Smooth muscle cell (in vitro differentiated cells): Measurements from ENCODE around the gene GYG2. TPM values are rescaled to one million over a fixed set of nuclear protein-coding genes. Genes with fewer than 3 reads are reported as not detected.

ENCODE experiments used
- DNase-seq: peaks from one replicate; lab custom pipeline; 2025; ENCODE audit not compliant: unreplicated experiment; lab: John Stamatoyannopoulos, UW
- H2AFZ ChIP-seq: fragments of 200-600 bp; sonication (generic); 2 replicates; pipeline ENCODE4 v1.6.0; 2016; ENCODE audit warnings: antibody characterized with exemption, low read depth, mild to moderate bottlenecking
- H3F3A ChIP-seq: fragments of 200-600 bp; sonication (generic); 2 replicates; pipeline ENCODE4 v1.6.0; 2017; ENCODE audit warnings: antibody characterized with exemption, low read depth
- H3K27ac ChIP-seq: fragments of 200-600 bp; sonication (generic); 2 replicates; pipeline ENCODE4 v1.5.1; 2016; ENCODE audit warnings: low read depth, mild to moderate bottlenecking
- H3K27me3 ChIP-seq: fragments of 200-600 bp; sonication (generic); 2 replicates; pipeline ENCODE4 v1.6.1; 2016; ENCODE audit warnings: low read depth, mild to moderate bottlenecking
- H3K36me3 ChIP-seq: fragments of 200-600 bp; sonication (generic); 2 replicates; pipeline ENCODE4 v1.5.1; 2016; ENCODE audit warnings: low read depth
- H3K4me1 ChIP-seq: fragments of 200-600 bp; sonication (generic); 2 replicates; pipeline ENCODE4 v1.5.1; 2016; ENCODE audit warnings: low read depth
- H3K4me2 ChIP-seq: fragments of 200-600 bp; sonication (generic); 2 replicates; pipeline ENCODE4 v1.6.0; 2016; ENCODE audit warnings: mild to moderate bottlenecking
- H3K4me3 ChIP-seq: fragments of 200-600 bp; sonication (generic); 2 replicates; pipeline ENCODE4 v1.5.1; 2016; ENCODE audit warnings: mild to moderate bottlenecking
- H3K79me2 ChIP-seq: fragments of 200-600 bp; sonication (generic); 2 replicates; pipeline ENCODE4 v1.6.0; 2016; ENCODE audit warnings: low read depth, mild to moderate bottlenecking
- H3K9ac ChIP-seq: fragments of 200-600 bp; sonication (generic); 2 replicates; pipeline ENCODE4 v1.6.0; 2016; ENCODE audit warnings: low read depth
- H3K9me3 ChIP-seq: fragments of 200-600 bp; sonication (generic); replicated peaks from 2 replicates; pipeline ENCODE4 v1.5.1; 2016; ENCODE audit warnings: low read depth
- H4K20me1 ChIP-seq: fragments of 200-600 bp; sonication (generic); 2 replicates; pipeline ENCODE4 v1.6.0; 2016; ENCODE audit warnings: low read depth
- CTCF ChIP-seq: fragments of 200-600 bp; sonication (generic); IDR thresholded peaks from 2 replicates; pipeline ENCODE4 v1.5.1; 2017; ENCODE audit warnings: borderline replicate concordance, mild to moderate bottlenecking, antibody characterized with exemption; ENCODE audit not compliant: insufficient read depth, poor library complexity, severe bottlenecking
- WGBS: methylation state at CpG from one replicate; pipeline ENCODE4 v1.1.7; 2016; ENCODE audit warnings: low lambda C conversion rate; 5-methylcytosine and 5-hydroxymethylcytosine counted together
- polyA plus RNA-seq: library from polyadenylated mRNA; unstranded; fragments of >200 nt; fragmentation: Nextera tagmentation; extraction: Ambion mirVana; gene quantifications from 2 replicates; pipeline ENCODE4 v1.2.1, GENCODE V29; 2016
- total RNA-seq: library from RNA; depleted of rRNA; stranded (reverse); fragments of >200 nt; gene quantifications from 2 replicates; pipeline ENCODE4 v1.2.3, GENCODE V29; 2014

The GYG2 gene
- total and polyA plus RNA-seq, 2 experiments from 2014 or later = 23.1 to 44.1 TPM

DNA sequence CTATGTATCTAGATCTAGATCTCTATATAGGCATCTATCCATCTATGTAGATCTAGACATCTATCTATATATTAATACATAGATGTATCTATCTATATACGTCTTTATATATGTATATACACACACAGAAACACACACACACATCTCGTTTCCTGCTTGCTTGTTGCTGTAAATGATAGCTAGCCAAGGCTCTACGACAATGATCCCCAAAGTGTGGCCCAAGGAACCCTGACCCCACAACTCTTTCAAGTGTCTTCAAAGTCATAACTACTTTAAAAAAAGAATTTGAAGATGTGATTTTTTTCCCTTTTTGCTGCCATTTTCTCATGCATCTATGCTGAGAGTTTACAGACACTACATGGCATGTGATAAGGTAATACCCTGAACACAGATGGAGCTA lies 28.8 kb downstream of the GYG2 start:
- no peaks in the 10 kb centered on the region for H4K20me1 ChIP-seq
- H3K9ac ChIP-seq = no peak overlapping the region
- H3F3A ChIP-seq = no peaks in the 10 kb centered on the region
- no peak overlapping the region for H3K4me2 ChIP-seq
- no peak for TF ChIP-seq CTCF
- H3K9me3 ChIP-seq = no peaks in the 10 kb centered on the region
- H2AFZ ChIP-seq = no peak overlapping the region
- H3K79me2 ChIP-seq = no peaks in the 10 kb centered on the region
- no peak overlapping the region for H3K4me3 ChIP-seq
- H3K36me3 ChIP-seq = no peaks in the 10 kb centered on the region
- no peak overlapping the region for H3K27ac ChIP-seq
- WGBS = 93% methylated on average over 3 of the region's 3 CpGs
- H3K27me3 ChIP-seq = no peaks in the 10 kb centered on the region
- DNase-seq = no peak
- H3K4me1 ChIP-seq = no peaks in the 10 kb centered on the region

GRCh38 chrX:2859197-2859797 lies 30.6 kb downstream of the GYG2 start:
- Histone ChIP-seq H3K27ac (no peak overlapping the region), H4K20me1 (no peaks in the 10 kb centered on the region), H3K9me3 (no peaks in the 10 kb centered on the region), H3K4me3 (no peak overlapping the region), H3K79me2 (no peaks in the 10 kb centered on the region), H3K27me3 (no peaks in the 10 kb centered on the region), H3F3A (no peaks in the 10 kb centered on the region), H3K36me3 (no peaks in the 10 kb centered on the region), H3K4me2 (no peak overlapping the region), H2AFZ (no peak overlapping the region), H3K9ac (no peak overlapping the region), H3K4me1 (no peaks in the 10 kb centered on the region)
- DNase-seq = no peak
- WGBS = 94% methylated on average over 1 of the region's 1 CpG
- TF ChIP-seq CTCF = no peak

DNA sequence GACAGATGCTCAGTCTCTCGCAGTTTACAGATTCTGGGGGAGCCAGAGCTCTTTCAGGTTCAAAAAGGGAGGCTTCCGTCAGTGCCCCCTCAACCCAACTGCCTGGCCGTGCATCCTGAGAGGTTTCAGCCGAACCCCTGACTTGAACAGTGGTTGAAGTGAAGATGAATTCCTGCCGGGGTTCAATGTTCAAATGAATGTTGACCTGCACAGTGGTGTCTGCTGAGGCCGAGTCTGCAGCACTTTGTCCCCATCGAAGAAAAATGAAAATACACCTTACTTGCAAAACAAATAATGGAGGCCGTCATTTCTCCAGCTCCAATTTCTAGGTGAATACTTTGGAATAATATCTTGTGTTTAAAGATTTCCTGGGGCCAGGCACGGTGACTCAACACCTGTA lies 33.7 kb downstream of the GYG2 start:
- Histone ChIP-seq H3K27ac (no peak overlapping the region), H3K4me1 (no peaks in the 10 kb centered on the region), H4K20me1 (no peaks in the 10 kb centered on the region), H3F3A (no peaks in the 10 kb centered on the region), H3K36me3 (peaks cover 7% of the 10 kb centered on the region), H3K4me2 (no peak overlapping the region), H2AFZ (no peak overlapping the region), H3K79me2 (no peaks in the 10 kb centered on the region), H3K9ac (no peak overlapping the region), H3K9me3 (no peaks in the 10 kb centered on the region), H3K4me3 (no peak overlapping the region), H3K27me3 (no peaks in the 10 kb centered on the region)
- TF ChIP-seq CTCF = no peak
- no peak for DNase-seq
- WGBS = 78% methylated on average over 9 of the region's 9 CpGs

GRCh38 chrX:2863646-2864045 lies 34.9 kb downstream of the GYG2 start:
- H3K9ac ChIP-seq = no peak overlapping the region
- H2AFZ ChIP-seq = no peak overlapping the region
- H3K4me2 ChIP-seq = peak overlapping the region; percentile 18
- no peaks in the 10 kb centered on the region for H3K27me3 ChIP-seq
- H3F3A ChIP-seq = no peaks in the 10 kb centered on the region
- no peak overlapping the region for H3K4me3 ChIP-seq
- peaks cover 7% of the 10 kb centered on the region for H3K36me3 ChIP-seq
- H4K20me1 ChIP-seq = no peaks in the 10 kb centered on the region
- DNase-seq = no peak
- no peak for TF ChIP-seq CTCF
- no peaks in the 10 kb centered on the region for H3K9me3 ChIP-seq
- WGBS = 37% methylated on average over 6 of the region's 6 CpGs
- H3K79me2 ChIP-seq = no peaks in the 10 kb centered on the region
- no peaks in the 10 kb centered on the region for H3K4me1 ChIP-seq
- H3K27ac ChIP-seq = peak overlapping the region; percentile 12
